Pancreas (tissue), 10 donors: ENCODE measurements around the gene DOCK1. TPM values are rescaled to one million over a fixed set of nuclear protein-coding genes. Genes with fewer than 3 reads are reported as not detected.

ENCODE experiments used
- ATAC-seq, 4 donors: fragments of 200-7000 bp; cut with Tn5 transposase; one replicate each; pipeline versions ENCODE4 v1.8.0 to v1.9.1; 2020; ENCODE audit warnings: mild to moderate bottlenecking in 4 of 4, moderate library complexity in 4 of 4
- DNase-seq, 6 donors: peaks; one replicate each; pipeline ENCODE4 v3.0.0-alpha.2; 2020
- FAIRE-seq: peaks from 2 replicates; lab custom pipeline; 2012; peaks lifted over from hg19 to GRCh38; lab: Jason Lieb, UNC
- H3K27ac ChIP-seq, 4 donors: fragments of 200-600 bp; sonication (generic); 1 replicate in 3 of 4; 2 replicates in 1 of 4; pipeline versions ENCODE4 v1.5.0 to v1.8.0; 2020
- H3K27me3 ChIP-seq, 4 donors: fragments of 200-600 bp; one replicate each; pipeline ENCODE4 v1.8.0; 2021
- H3K36me3 ChIP-seq, 3 donors: fragments of 200-600 bp; sonication (generic) in 1 of 3; one replicate each; pipeline versions ENCODE4 v1.5.0 to v1.8.0; 2020 to 2021
- H3K4me1 ChIP-seq, 3 donors: fragments of 200-600 bp; one replicate each; pipeline ENCODE4 v1.8.0; 2021
- H3K4me3 ChIP-seq, 4 donors: fragments of 200-600 bp; sonication (generic) in 2 of 4; one replicate each; pipeline versions ENCODE4 v1.5.0 to v1.8.0; 2020 to 2021
- H3K9me3 ChIP-seq, 4 donors: fragments of 200-600 bp; one replicate each; pipeline ENCODE4 v1.8.0; 2021
- CTCF ChIP-seq, 4 donors: fragments of 200-600 bp; sonication (generic) in 3 of 4; IDR thresholded peaks; one replicate each; pipeline versions ENCODE4 v1.5.0 to v1.8.0; 2021; ENCODE audit warnings: antibody characterized with exemption in 4 of 4
- WGBS, 2 donors: extraction: QIAGEN DNeasy Blood & Tissue Kit; methylation state at CpG; one replicate each; pipeline ENCODE4 v1.1.7; 2013; 5-methylcytosine and 5-hydroxymethylcytosine counted together
- intact Hi-C, 3 donors: fragments of 100-400 bp; cut with DNase I; formaldehyde crosslinking; loops; one replicate each; pipeline versions ENCODE4 v1.11.1 to v1.14.2; 2022
- polyA plus RNA-seq, 2 donors: library from polyadenylated mRNA; stranded (reverse); fragments of 200-250 nt; gene quantifications; one replicate each; pipeline ENCODE4 v1.2.3, GENCODE V29; 2013
- total RNA-seq, 6 donors: library from RNA; stranded (reverse); fragmentation: NEBNext Ultra II Directional in 4 of 6; extraction: Animal tissue kit (Norgen Biotek cat#: 25700) in 4 of 6; gene quantifications; one replicate each; pipeline versions ENCODE4 v1.2.1 to v1.2.4, GENCODE V29; 2021 to 2023
- donor health status: healthy with polysubstance abuse.
- donor health status: DM: no; HTN: no; CAD: no; lungs with moderate emphysema.
- donor health status: DM: no; HTN: no; CAD: no.
- donor health status: control.
- donor health status: control.
- donor health status: Bipolar disorder and iron deficiency.
- donor health status: DM: yes; HTN: yes; CAD: no.
- donor health status: DM: no; HTN: no; CAD: no.
- donor health status: DM: no; HTN: no; CAD: no.
- donor health status: DM: yes; HTN: yes; CAD: no.

Gene DOCK1
- total and polyA plus RNA-seq, 8 donors, result 12.1 to 38.6 (median 24.2) TPM

- 79 to 83% methylated on average over 4 of the region's 4 CpGs for WGBS, 2 donors
- no peak overlapping the region for H3K27ac ChIP-seq
- no peaks in the 10 kb centered on the region for H3K9me3 ChIP-seq
- H3K4me1 ChIP-seq, result no peaks in the 10 kb centered on the region
- ATAC-seq (no peak), FAIRE-seq (no peak), DNase-seq (no peak)
- H3K4me3 ChIP-seq, result no peak overlapping the region
- no peaks in the 10 kb centered on the region for H3K27me3 ChIP-seq
- intact Hi-C loops, result no loop called here
- TF ChIP-seq CTCF (IDR thresholded peaks at IDR 0.05), result no peak
- no peaks in the 10 kb centered on the region for H3K36me3 ChIP-seq
These were observed 310.6 kb downstream of the DOCK1 start for GRCh38 chr10:127215866-127216265.

- FAIRE-seq, result no peak
- DNase-seq, result no peak
- H3K27me3 ChIP-seq, result no peaks in the 10 kb centered on the region
- TF ChIP-seq CTCF (IDR thresholded peaks at IDR 0.05), result no peak
- H3K4me3 ChIP-seq, result no peak overlapping the region
- no peak overlapping the region for H3K27ac ChIP-seq
- intact Hi-C loops, result no loop called here
- H3K9me3 ChIP-seq, result no peaks in the 10 kb centered on the region
- H3K4me1 ChIP-seq, result no peaks in the 10 kb centered on the region
- H3K36me3 ChIP-seq, result no peaks in the 10 kb centered on the region
- ATAC-seq, result no peak
- WGBS, 2 donors, result 86 to 93% methylated on average over 5 of the region's 5 CpGs
These were observed 311.0 kb downstream of the DOCK1 start for GRCh38 chr10:127216274-127216673.

GRCh38 chr10:127216786-127217185, 311.6 kb downstream of the DOCK1 start:
- DNase-seq (no peak), ATAC-seq (no peak), FAIRE-seq (no peak)
- intact Hi-C loops, result no loop called here
- no peak overlapping the region for H3K27ac ChIP-seq
- H3K9me3 ChIP-seq, result no peaks in the 10 kb centered on the region
- TF ChIP-seq CTCF (IDR thresholded peaks at IDR 0.05), result no peak
- 73 to 89% methylated on average over 3 of the region's 3 CpGs for WGBS, 2 donors
- no peaks in the 10 kb centered on the region for H3K4me1 ChIP-seq
- H3K36me3 ChIP-seq, result no peaks in the 10 kb centered on the region
- H3K27me3 ChIP-seq, result no peaks in the 10 kb centered on the region
- H3K4me3 ChIP-seq, result no peak overlapping the region

- Histone ChIP-seq H3K9me3 (no peaks in the 10 kb centered on the region), H3K4me3 (no peak overlapping the region), H3K4me1 (no peaks in the 10 kb centered on the region), H3K27me3 (no peaks in the 10 kb centered on the region), H3K27ac (no peak overlapping the region), H3K36me3 (no peaks in the 10 kb centered on the region)
- no peak for DNase-seq
- no peak for ATAC-seq
- 95 to 96% methylated on average over 3 of the region's 3 CpGs for WGBS, 2 donors
- TF ChIP-seq CTCF (IDR thresholded peaks at IDR 0.05), result no peak
- intact Hi-C loops, result no loop called here
- FAIRE-seq, result no peak
These were observed 313.4 kb downstream of the DOCK1 start for GRCh38 chr10:127218658-127219057.

- Histone ChIP-seq H3K4me3 (no peak overlapping the region), H3K36me3 (no peaks in the 10 kb centered on the region), H3K27me3 (no peaks in the 10 kb centered on the region), H3K27ac (no peak overlapping the region), H3K4me1 (no peaks in the 10 kb centered on the region), H3K9me3 (no peaks in the 10 kb centered on the region)
- ATAC-seq (no peak), DNase-seq (no peak), FAIRE-seq (no peak)
- WGBS, 2 donors, result 67 to 80% methylated on average over 3 of the region's 3 CpGs
- intact Hi-C loops, result no loop called here
- TF ChIP-seq CTCF (IDR thresholded peaks at IDR 0.05), result no peak
These were observed 316.1 kb downstream of the DOCK1 start for GRCh38 chr10:127221281-127221680.
